Subcutaneous abdominal adipose tissue (tissue), 5 donors: ENCODE results near the gene NOP14.

Experiments used
- H3K27ac ChIP-seq: one replicate; pipeline ENCODE4 v1.7.0; 2013; ENCODE audit warnings: low read depth, mild to moderate bottlenecking, inconsistent platforms, low read length, moderate library complexity
- H3K27me3 ChIP-seq, 5 donors: one replicate each; pipeline ENCODE4 v1.7.0; 2013; ENCODE audit warnings: low read length in 5 of 5, inconsistent platforms in 1 of 5; ENCODE audit not compliant: control insufficient read depth in 5 of 5, insufficient read depth in 4 of 5
- H3K36me3 ChIP-seq, 5 donors: one replicate each; pipeline ENCODE4 v1.7.0; 2013; ENCODE audit warnings: low read length in 5 of 5; ENCODE audit not compliant: control insufficient read depth in 5 of 5, insufficient read depth in 5 of 5
- H3K4me1 ChIP-seq, 5 donors: one replicate each; pipeline ENCODE4 v1.7.0; 2013; ENCODE audit warnings: low read length in 5 of 5, mild to moderate bottlenecking in 3 of 5, moderate library complexity in 1 of 5; ENCODE audit not compliant: control insufficient read depth in 5 of 5, insufficient read depth in 5 of 5
- H3K4me3 ChIP-seq, 5 donors: one replicate each; pipeline ENCODE4 v1.7.0; 2013; ENCODE audit warnings: low read length in 5 of 5, low read depth in 1 of 5
- H3K9ac ChIP-seq, 5 donors: one replicate each; pipeline ENCODE4 v1.7.0; 2013; ENCODE audit warnings: low read length in 5 of 5, mild to moderate bottlenecking in 4 of 5, moderate library complexity in 3 of 5
- H3K9me3 ChIP-seq, 5 donors: one replicate each; pipeline ENCODE4 v1.7.0; 2013; ENCODE audit warnings: low read length in 5 of 5; ENCODE audit not compliant: control insufficient read depth in 5 of 5
- donor health status: healthy.
- donor health status: healthy.
- donor health status: healthy.
- donor health status: healthy.
- donor health status: healthy.

Gene NOP14

DNA sequence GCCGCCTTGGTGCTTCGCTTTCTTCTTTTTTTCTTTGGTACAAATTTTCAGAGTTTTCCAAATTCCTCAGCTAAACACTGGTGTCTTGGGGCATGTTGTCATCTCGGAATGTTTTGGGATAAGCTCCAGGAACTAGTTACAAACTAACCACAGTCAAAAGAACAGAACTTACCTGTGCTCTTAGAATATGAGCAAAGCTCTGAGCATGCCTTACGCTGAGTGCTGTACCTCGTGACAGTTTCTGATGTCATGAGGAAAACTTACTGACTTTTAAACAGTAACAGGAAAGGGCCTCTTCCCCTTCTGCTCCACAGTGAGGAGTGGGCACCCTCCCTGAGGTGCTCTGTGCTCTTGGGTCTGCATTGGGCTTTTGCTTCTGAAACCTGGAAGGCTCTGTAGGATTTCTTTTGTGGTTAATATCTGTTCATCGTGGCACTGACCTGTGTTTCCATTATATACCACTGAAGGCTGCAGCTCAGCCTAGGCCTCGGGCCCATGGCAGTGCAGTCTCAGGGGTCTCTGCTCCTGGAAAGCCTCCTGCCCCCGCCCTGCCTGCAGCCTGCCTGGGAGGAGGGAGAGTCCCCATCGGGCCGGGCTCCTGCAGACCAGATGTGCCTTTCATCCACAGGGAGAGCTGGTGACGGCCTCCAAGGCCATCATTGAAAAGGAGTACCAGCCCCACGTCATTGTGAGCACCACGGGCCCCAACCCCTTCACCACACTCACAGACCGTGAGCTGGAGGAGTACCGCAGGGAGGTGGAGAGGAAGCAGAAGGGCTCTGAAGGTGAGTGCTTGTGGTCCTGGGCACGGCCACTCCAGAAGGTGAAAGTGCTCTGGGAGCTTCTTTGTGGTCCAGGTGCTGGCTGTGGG, 48.7 kb downstream of the NOP14 start:
- H3K9ac ChIP-seq: no peak overlapping the region
- no peak overlapping the region for H3K4me3 ChIP-seq
- H3K27me3 ChIP-seq: no peaks in the 10 kb centered on the region
- H3K27ac ChIP-seq: no peak overlapping the region
- H3K9me3 ChIP-seq: no peaks in the 10 kb centered on the region
- peaks cover 0 to 12% (median 5%) of the 10 kb centered on the region in 5 donors for H3K4me1 ChIP-seq
- peaks cover 4 to 68% (median 54%) of the 10 kb centered on the region in 5 donors for H3K36me3 ChIP-seq

DNA sequence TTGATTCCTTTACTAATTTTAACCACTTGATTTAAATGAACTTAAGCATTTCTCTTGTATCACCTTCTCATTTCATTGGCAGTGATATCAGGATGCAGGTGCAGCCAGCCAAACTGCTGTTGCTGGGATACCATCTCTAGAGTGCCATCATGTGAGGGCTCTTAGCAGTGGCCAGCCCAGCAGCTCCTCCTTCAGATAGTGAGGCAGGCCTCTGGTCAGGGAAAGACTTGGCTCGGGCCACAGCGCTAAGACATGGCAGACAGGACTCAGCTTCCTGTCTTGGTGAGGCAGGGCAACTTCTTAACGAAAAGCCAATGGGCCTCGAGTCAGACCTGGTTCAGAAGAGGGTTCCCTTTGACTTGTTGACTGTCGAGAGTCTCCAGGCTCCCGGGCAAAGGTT, 50.0 kb downstream of the NOP14 start:
- Histone ChIP-seq H3K9ac (no peak overlapping the region), H3K9me3 (no peaks in the 10 kb centered on the region), H3K36me3 (peaks cover 4 to 82% (median 68%) of the 10 kb centered on the region in 5 donors), H3K4me3 (no peak overlapping the region), H3K27ac (no peak overlapping the region), H3K27me3 (no peaks in the 10 kb centered on the region), H3K4me1 (peaks cover 0 to 13% (median 5%) of the 10 kb centered on the region in 5 donors)

DNA sequence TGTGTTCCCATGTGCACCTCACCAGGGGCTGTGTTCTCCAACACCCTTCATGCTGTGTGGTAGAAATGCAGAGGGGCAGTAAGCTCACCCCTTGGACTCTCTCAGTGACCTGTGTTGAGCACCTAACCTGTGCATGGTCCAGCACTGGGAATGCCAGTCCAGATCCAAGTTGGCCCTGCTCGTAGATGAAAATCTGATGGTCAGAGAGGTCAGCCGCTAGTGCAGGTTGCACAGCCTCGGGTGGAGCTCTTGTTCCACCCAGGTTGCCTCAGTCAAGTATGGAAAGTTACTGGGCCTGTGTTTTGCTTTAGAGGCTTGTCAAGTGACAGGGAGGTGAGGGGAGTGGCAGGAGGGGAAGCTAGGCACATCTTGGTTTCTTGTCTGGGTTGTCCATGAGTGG, 51.3 kb downstream of the NOP14 start:
- Histone ChIP-seq H3K27ac (no peak overlapping the region), H3K9me3 (no peaks in the 10 kb centered on the region), H3K27me3 (no peaks in the 10 kb centered on the region), H3K4me1 (peaks cover 0 to 13% (median 5%) of the 10 kb centered on the region in 5 donors), H3K36me3 (peaks cover 5 to 94% (median 80%) of the 10 kb centered on the region in 5 donors), H3K4me3 (no peak overlapping the region), H3K9ac (no peak overlapping the region)

DNA sequence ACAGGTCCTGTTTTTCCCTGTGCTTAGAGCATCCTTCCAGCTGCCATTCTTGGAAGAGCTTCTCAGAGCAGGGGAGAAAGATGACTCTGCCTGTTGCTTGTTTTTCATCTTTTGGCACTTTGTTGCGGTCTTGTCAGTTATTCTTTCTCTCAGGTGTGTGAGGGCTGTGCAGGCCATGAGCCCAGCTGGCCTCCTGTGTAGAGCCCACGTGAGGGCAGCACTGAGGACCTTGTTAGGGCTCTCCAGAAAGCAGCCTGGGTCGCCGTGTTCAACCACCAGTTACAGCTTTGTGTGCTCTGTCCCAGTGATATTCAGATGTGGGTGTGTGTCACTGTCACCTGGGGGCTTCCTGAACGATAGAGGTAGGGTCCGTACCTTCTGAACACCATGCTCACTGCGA, 52.8 kb downstream of the NOP14 start:
- no peaks in the 10 kb centered on the region for H3K27me3 ChIP-seq
- H3K9me3 ChIP-seq: no peaks in the 10 kb centered on the region
- H3K4me3 ChIP-seq: no peak overlapping the region
- no peak overlapping the region for H3K9ac ChIP-seq
- no peak overlapping the region for H3K27ac ChIP-seq
- peaks cover 0 to 13% (median 5%) of the 10 kb centered on the region in 5 donors for H3K4me1 ChIP-seq
- H3K36me3 ChIP-seq: peaks cover 7 to 96% (median 85%) of the 10 kb centered on the region in 5 donors

DNA sequence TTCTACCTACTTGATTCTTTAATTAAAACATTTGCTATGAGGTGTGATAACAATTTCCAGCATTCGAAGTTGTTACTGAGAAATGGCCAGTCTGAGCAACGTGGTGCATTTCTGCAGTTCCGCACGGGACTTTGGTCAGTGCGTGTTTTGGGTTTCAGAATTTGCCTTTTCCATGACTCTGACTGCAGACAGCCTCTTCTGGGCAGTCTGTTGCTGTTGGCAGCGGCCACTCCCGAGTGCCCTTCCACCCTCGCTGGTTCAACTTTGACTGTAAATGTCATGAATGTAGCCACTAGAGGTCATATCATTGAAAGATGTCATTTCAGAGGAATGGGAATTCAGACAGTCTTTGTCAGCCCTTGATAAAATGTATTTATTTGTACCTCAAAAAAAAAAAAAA, 53.6 kb downstream of the NOP14 start:
- Histone ChIP-seq H3K9ac (no peak overlapping the region), H3K9me3 (no peaks in the 10 kb centered on the region), H3K27ac (no peak overlapping the region), H3K27me3 (no peaks in the 10 kb centered on the region), H3K4me1 (peaks cover 0 to 13% (median 5%) of the 10 kb centered on the region in 5 donors), H3K36me3 (peaks cover 8 to 96% (median 88%) of the 10 kb centered on the region in 5 donors), H3K4me3 (no peak overlapping the region)

DNA sequence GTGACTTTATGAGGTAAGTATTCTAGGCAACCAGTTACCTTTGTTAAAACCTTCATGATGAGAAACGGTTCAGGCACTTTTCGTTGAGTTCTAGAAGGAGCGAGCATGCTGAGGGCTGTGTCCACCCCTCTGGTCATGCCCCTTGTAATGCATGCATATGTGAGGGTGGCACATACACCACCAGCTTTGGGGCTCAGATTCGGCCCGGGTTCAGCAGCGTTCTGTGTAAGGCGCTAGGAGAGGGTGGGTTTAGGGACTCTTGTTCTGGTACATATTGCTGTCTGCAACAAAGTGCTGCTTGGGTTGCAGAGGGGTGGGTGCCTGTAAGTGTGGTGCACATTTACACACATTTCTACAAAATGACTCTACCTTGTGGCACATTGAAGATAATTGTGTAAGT, 54.5 kb downstream of the NOP14 start:
- Histone ChIP-seq H3K27me3 (no peaks in the 10 kb centered on the region), H3K9ac (no peak overlapping the region), H3K4me1 (peaks cover 0 to 6% (median 0%) of the 10 kb centered on the region in 5 donors), H3K4me3 (no peak overlapping the region), H3K27ac (no peak overlapping the region), H3K36me3 (peaks cover 16 to 97% (median 89%) of the 10 kb centered on the region in 5 donors), H3K9me3 (no peaks in the 10 kb centered on the region)

DNA sequence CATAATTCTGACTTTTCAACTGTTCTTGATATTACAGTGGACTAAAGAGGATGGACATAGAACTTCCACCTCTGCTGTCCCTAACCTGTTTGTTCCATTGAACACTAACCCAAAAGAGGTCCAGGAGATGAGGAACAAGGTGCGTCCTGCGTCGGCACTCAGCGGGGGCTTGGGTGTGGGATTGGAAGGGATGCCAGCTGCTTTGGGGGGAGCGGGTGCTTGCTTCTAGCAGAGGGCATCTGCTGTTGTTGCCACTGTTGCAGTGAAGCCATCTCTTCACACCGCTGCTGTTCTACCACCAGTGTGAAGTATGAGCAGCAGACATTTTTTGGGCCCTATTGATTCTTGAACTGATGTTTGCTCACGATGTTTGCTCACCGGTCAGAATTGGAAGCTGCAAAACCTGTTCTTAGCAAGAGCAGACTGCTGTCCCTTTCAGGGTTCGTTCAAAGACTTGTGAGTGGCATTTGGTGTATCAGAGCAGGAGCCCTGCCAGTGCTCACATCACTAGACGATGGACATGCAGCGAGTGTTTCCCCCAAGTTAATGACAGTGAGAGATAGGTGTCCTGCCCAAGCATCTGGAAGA, 55.4 kb downstream of the NOP14 start:
- no peaks in the 10 kb centered on the region for H3K27me3 ChIP-seq
- peaks cover 0 to 4% (median 0%) of the 10 kb centered on the region in 5 donors for H3K4me1 ChIP-seq
- H3K9me3 ChIP-seq: no peaks in the 10 kb centered on the region
- no peak overlapping the region for H3K4me3 ChIP-seq
- H3K36me3 ChIP-seq: peaks cover 16 to 96% (median 89%) of the 10 kb centered on the region in 5 donors
- H3K27ac ChIP-seq: no peak overlapping the region
- no peak overlapping the region for H3K9ac ChIP-seq

DNA sequence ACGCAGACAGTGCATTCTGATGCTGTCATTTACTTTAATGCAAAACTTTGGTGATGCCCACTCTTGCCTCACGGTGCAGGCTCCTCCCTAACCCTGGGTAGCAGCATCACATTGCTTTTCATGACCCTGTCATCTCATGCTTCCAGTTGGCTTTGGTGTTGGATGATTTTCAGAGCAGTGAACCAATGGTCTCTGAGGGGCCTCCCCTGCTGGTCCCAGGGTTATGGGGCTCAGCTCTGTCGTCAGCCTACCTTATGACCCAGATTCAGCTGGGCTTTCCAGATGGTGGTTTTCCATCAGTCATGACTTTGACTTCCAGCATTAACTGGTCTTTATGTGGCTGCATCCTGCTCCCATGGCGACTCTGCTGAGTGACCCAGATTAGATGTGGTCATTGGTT, 56.0 kb downstream of the NOP14 start:
- peaks cover 0 to 4% (median 0%) of the 10 kb centered on the region in 5 donors for H3K4me1 ChIP-seq
- no peak overlapping the region for H3K27ac ChIP-seq
- no peak overlapping the region for H3K4me3 ChIP-seq
- H3K36me3 ChIP-seq: peaks cover 16 to 93% (median 90%) of the 10 kb centered on the region in 5 donors
- no peaks in the 10 kb centered on the region for H3K9me3 ChIP-seq
- no peak overlapping the region for H3K9ac ChIP-seq
- H3K27me3 ChIP-seq: no peaks in the 10 kb centered on the region

DNA sequence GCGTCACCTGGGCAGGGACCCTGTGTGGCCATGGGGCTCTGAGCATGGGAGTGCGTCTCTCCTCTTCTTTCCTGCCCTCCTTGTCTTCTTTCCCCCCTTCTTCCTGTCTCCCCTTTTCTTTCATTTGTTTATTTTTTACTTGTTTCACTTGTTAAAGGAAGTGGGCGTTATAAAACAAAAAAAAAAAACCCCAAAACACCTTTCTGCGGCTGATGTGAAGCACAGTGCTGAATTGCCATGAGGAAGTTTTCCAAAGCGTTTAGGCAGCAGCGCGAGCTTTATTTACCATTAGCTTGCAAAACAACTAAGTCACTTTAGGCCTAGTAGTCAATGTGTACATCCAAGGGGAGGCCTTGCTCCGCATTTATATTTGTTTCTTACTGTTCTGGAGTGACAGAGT, 57.0 kb downstream of the NOP14 start:
- H3K9me3 ChIP-seq: no peaks in the 10 kb centered on the region
- H3K36me3 ChIP-seq: peaks cover 19 to 94% (median 85%) of the 10 kb centered on the region in 5 donors
- H3K9ac ChIP-seq: no peak overlapping the region
- no peak overlapping the region for H3K4me3 ChIP-seq
- H3K27ac ChIP-seq: no peak overlapping the region
- peaks cover 0 to 4% (median 0%) of the 10 kb centered on the region in 5 donors for H3K4me1 ChIP-seq
- no peaks in the 10 kb centered on the region for H3K27me3 ChIP-seq

DNA sequence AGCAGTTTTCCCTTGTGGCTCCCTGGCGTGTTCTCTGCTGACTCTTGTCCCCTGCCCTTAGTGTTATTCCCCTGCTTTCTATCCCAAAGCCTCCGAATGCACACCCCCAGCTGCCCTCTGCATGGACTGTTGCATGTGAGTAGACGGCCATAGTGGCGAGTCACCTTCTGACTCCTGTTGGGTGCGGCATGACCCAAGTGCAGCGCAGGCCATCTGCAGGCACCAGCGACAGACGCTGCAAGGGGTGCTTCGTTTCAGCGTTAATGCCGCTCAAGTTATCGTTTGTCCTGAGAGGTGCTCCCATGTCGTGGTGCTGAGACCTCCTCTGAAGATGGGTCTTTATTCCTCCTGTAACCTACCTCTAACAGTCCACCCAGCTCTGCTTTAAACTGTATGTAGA, 57.7 kb downstream of the NOP14 start:
- Histone ChIP-seq H3K36me3 (peaks cover 19 to 94% (median 85%) of the 10 kb centered on the region in 5 donors), H3K4me1 (peaks cover 0 to 4% (median 0%) of the 10 kb centered on the region in 5 donors), H3K27ac (no peak overlapping the region), H3K4me3 (no peak overlapping the region), H3K9ac (no peak overlapping the region), H3K27me3 (no peaks in the 10 kb centered on the region), H3K9me3 (no peaks in the 10 kb centered on the region)
